ENCODE data around the gene LRRIQ3. TPM values are rescaled to one million over a fixed set of nuclear protein-coding genes. Genes with fewer than 3 reads are reported as not detected.

The LRRIQ3 gene
- total RNA-seq, 1 experiment from 2014 or later, result 0.95 TPM

DNA sequence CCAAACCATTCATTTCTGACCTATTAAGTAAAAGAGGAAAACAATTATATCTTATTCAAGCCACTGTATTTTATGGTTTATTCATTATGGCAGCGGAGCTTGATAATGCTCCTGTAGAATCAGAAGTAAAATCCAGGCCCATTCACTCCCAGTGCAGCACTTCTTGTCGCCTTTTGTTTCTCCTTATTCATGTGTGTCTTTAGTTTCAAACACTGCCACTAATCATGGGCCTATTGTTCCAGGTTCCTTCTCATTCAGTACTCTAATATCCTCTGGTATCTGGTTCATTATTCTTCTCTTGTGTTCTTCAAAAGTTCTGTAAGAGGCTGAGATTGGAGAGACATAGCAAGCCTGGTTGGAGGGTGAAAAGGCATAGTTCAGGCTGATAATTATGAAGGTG, 218.3 kb downstream of the LRRIQ3 start:
- no peak overlapping the region for H3K4me3 ChIP-seq (ENCODE audit: low read length)
- H4K20me1 ChIP-seq (ENCODE audit: low read length), result no peaks in the 10 kb centered on the region
- no peak for TF ChIP-seq EZH2phosphoT487 (IDR thresholded peaks at IDR 0.05; ENCODE audit: borderline replicate concordance, low read length)
- TF ChIP-seq, protein P1, sequence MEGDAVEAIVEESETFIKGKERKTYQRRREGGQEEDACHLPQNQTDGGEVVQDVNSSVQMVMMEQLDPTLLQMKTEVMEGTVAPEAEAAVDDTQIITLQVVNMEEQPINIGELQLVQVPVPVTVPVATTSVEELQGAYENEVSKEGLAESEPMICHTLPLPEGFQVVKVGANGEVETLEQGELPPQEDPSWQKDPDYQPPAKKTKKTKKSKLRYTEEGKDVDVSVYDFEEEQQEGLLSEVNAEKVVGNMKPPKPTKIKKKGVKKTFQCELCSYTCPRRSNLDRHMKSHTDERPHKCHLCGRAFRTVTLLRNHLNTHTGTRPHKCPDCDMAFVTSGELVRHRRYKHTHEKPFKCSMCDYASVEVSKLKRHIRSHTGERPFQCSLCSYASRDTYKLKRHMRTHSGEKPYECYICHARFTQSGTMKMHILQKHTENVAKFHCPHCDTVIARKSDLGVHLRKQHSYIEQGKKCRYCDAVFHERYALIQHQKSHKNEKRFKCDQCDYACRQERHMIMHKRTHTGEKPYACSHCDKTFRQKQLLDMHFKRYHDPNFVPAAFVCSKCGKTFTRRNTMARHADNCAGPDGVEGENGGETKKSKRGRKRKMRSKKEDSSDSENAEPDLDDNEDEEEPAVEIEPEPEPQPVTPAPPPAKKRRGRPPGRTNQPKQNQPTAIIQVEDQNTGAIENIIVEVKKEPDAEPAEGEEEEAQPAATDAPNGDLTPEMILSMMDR (conservative IDR thresholded peaks at IDR 0.05; ENCODE audit: low read depth, low read length), result no peak
- no peak for TF ChIP-seq EZH2 (IDR thresholded peaks at IDR 0.05; ENCODE audit: low read length, unreplicated experiment)
- H2AFZ ChIP-seq (ENCODE audit: low read length), result no peak overlapping the region
- H3K9me3 ChIP-seq (ENCODE audit: low read length), result no peaks in the 10 kb centered on the region
- no peaks in the 10 kb centered on the region for H3K27me3 ChIP-seq (ENCODE audit: low read length)
- no peaks in the 10 kb centered on the region for H3K36me3 ChIP-seq (ENCODE audit: low read depth, low read length)
- CTCF ChIA-PET, result no interaction called here
- H3K27ac ChIP-seq (ENCODE audit: low read length), result no peak overlapping the region
- no peak overlapping the region for H3K4me2 ChIP-seq (ENCODE audit: low read length)
- H3K9me2 ChIP-seq (replicated peaks; ENCODE audit: low read length), result no peaks in the 10 kb centered on the region
- no TSS peak for BruUV-seq (replicated peaks)
- POLR2A ChIA-PET (ENCODE audit: unreplicated experiment), result no interaction called here
- no peak overlapping the region for H3K9ac ChIP-seq (ENCODE audit: low read length)
- no peak for DNase-seq
- no peaks in the 10 kb centered on the region for H3F3A ChIP-seq (ENCODE audit: low read length, unreplicated experiment)
- no peaks in the 10 kb centered on the region for H3K79me2 ChIP-seq (ENCODE audit: low read length)
- intact Hi-C loops (cut with micrococcal nuclease), result no loop called here
- no peaks in the 10 kb centered on the region for H3K4me1 ChIP-seq (ENCODE audit: insufficient read depth, low read length)
- no peak for ATAC-seq

DNA sequence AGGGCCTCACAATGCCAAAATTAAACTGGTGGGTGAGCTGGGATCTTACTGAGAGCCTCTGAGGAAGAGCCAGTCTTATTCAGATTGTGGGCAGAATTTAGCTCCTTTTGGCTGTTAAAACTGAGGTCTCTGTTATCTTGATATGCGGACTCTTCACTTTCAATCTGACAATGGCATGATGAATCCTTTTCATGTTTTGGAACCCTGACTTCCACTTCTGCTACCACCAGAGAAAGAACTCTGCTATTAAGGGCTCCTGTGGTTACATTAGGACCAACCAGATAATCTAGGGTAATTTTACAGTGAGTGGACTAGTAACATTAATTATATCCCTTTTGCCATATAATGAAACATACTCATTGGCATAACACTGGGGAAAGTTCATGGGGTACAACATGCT, 219.0 kb downstream of the LRRIQ3 start:
- no peaks in the 10 kb centered on the region for H3K9me3 ChIP-seq (ENCODE audit: low read length)
- no peak overlapping the region for H3K4me3 ChIP-seq (ENCODE audit: low read length)
- ATAC-seq, result no peak
- H3F3A ChIP-seq (ENCODE audit: low read length, unreplicated experiment), result no peaks in the 10 kb centered on the region
- no peaks in the 10 kb centered on the region for H3K27me3 ChIP-seq (ENCODE audit: low read length)
- H3K9me2 ChIP-seq (replicated peaks; ENCODE audit: low read length), result no peaks in the 10 kb centered on the region
- no peak overlapping the region for H3K4me2 ChIP-seq (ENCODE audit: low read length)
- ChIA-PET CTCF (no interaction called here), POLR2A (ENCODE audit: unreplicated experiment) (no interaction called here)
- intact Hi-C loops (cut with micrococcal nuclease), result no loop called here
- no peaks in the 10 kb centered on the region for H3K79me2 ChIP-seq (ENCODE audit: low read length)
- H3K27ac ChIP-seq (ENCODE audit: low read length), result no peak overlapping the region
- H3K4me1 ChIP-seq (ENCODE audit: insufficient read depth, low read length), result no peaks in the 10 kb centered on the region
- no peaks in the 10 kb centered on the region for H4K20me1 ChIP-seq (ENCODE audit: low read length)
- no peak overlapping the region for H2AFZ ChIP-seq (ENCODE audit: low read length)
- no peak overlapping the region for H3K9ac ChIP-seq (ENCODE audit: low read length)
- TF ChIP-seq, protein P1 (conservative IDR thresholded peaks at IDR 0.05; ENCODE audit: low read depth, low read length), result no peak
- TF ChIP-seq EZH2phosphoT487 (IDR thresholded peaks at IDR 0.05; ENCODE audit: borderline replicate concordance, low read length) (no peak), EZH2 (IDR thresholded peaks at IDR 0.05; ENCODE audit: low read length, unreplicated experiment) (no peak)
- DNase-seq, result no peak
- no peaks in the 10 kb centered on the region for H3K36me3 ChIP-seq (ENCODE audit: low read depth, low read length)
- no TSS peak for BruUV-seq (replicated peaks)

Other genes with a start within 250 kb of the LRRIQ3 start
- 4.6 and 7.3 TPM in 2 replicates for gene FPGT, start 66 bp upstream of the LRRIQ3 start, total RNA-seq (2014; rRNA removed)
- not detected in 2 replicates for gene TNNI3K, start 37.2 kb upstream of the LRRIQ3 start, total RNA-seq (2014; rRNA removed)